GM19025 (cell line): ENCODE measurements around the gene E2F2.

Experiments
- ATAC-seq: cut with Tn5 transposase; IDR thresholded peaks from one replicate; pipeline ENCODE4 v1.9.1; 2021; ENCODE audit warnings: mild to moderate bottlenecking, low read depth, moderate library complexity; ENCODE audit not compliant: unreplicated experiment

E2F2 gene

GRCh38 chr1:23489842-23490241, 41.2 kb downstream of the E2F2 start:
- no peak for ATAC-seq

GRCh38 chr1:23485002-23485332, 46.1 kb downstream of the E2F2 start:
- no peak for ATAC-seq

- ATAC-seq = peak; percentile 59
Measured at GRCh38 chr1:23484253-23485001, 46.6 kb downstream of the E2F2 start.

GRCh38 chr1:23483321-23484252, 47.4 kb downstream of the E2F2 start, which contains the start of gene ASAP3:
Gene ASAP3, minus strand, starts transcription at chr1:23484179. Its CDS starts 46 bp downstream, at chr1:23484133.
- peak; percentile 25 for ATAC-seq

GRCh38 chr1:23481904-23482303, 49.1 kb downstream of the E2F2 start:
- no peak for ATAC-seq

GRCh38 chr1:23481026-23481597, 49.9 kb downstream of the E2F2 start:
- no peak for ATAC-seq

GRCh38 chr1:23480187-23481025, 50.6 kb downstream of the E2F2 start:
- ATAC-seq = no peak

GRCh38 chr1:23479666-23479941, 51.4 kb downstream of the E2F2 start:
- ATAC-seq = no peak

GRCh38 chr1:23478896-23479665, 52.0 kb downstream of the E2F2 start:
- no peak for ATAC-seq

- no peak for ATAC-seq
Measured at GRCh38 chr1:23477359-23478144, 53.5 kb downstream of the E2F2 start.

GRCh38 chr1:23475641-23476040, 55.4 kb downstream of the E2F2 start:
- ATAC-seq = no peak

GRCh38 chr1:23475134-23475628, 55.9 kb downstream of the E2F2 start:
- no peak for ATAC-seq

GRCh38 chr1:23473037-23473800, 57.8 kb downstream of the E2F2 start:
- ATAC-seq = no peak

GRCh38 chr1:23472351-23473036, 58.5 kb downstream of the E2F2 start:
- no peak for ATAC-seq

- no peak for ATAC-seq
Measured at GRCh38 chr1:23471473-23472075, 59.5 kb downstream of the E2F2 start.

- no peak for ATAC-seq
Measured at GRCh38 chr1:23470282-23471070, 60.6 kb downstream of the E2F2 start.
